ENCODE data around the gene CPO. TPM values are rescaled to one million over a fixed set of nuclear protein-coding genes. Genes with fewer than 3 reads are reported as not detected.

The CPO gene
- 0.09 to 0.15 TPM (median 0.12 TPM) in 3 of 5 replicates, not detected in the others for total RNA-seq (2022; extraction: Qiagen RNA extraction)

GRCh38 chr2:206939340-206939739, at the start of gene CPO:
TSS of gene CPO (plus strand) at chr2:206939518. CDS start at chr2:206939600, 82 bp downstream.

Other genes starting within 250 kb of the CPO start
- gene DYTN, start 221.1 kb upstream of the CPO start, total RNA-seq (2022; extraction: Qiagen RNA extraction): not detected in 5 replicates
- 1.3 to 2.3 TPM (median 1.6 TPM) in 5 replicates for gene MDH1B, start 174.2 kb upstream of the CPO start, total RNA-seq (2022; extraction: Qiagen RNA extraction)
- gene FASTKD2, start 173.9 kb upstream of the CPO start, total RNA-seq (2022; extraction: Qiagen RNA extraction): 30.7 to 40.2 TPM (median 34.0 TPM) in 5 replicates
- gene KLF7, start 226.4 kb downstream of the CPO start, total RNA-seq (2022; extraction: Qiagen RNA extraction): 15.5 to 27.5 TPM (median 23.3 TPM) in 5 replicates